SK-N-SH (cell line): ENCODE results near the gene ANO4.

Source experiments
- CTCF ChIP-seq: fragments of 200-600 bp; sonication (generic); IDR thresholded peaks from 2 replicates; pipeline ENCODE4 v1.6.1; 2017; ENCODE audit warnings: antibody characterized with exemption, mild to moderate bottlenecking, moderate library complexity
- EZH2phosphoT487 ChIP-seq: fragments of 200-600 bp; sonication (generic); IDR thresholded peaks from 2 replicates; pipeline ENCODE4 v1.6.1; 2017; ENCODE audit warnings: low read depth, mixed run types, mild to moderate bottlenecking, antibody characterized with exemption, moderate library complexity, borderline replicate concordance
- FOXJ3 ChIP-seq: sonication (generic); formaldehyde crosslinking; IDR thresholded peaks from 2 replicates; pipeline ENCODE4 v1.5.1; 2020; ENCODE audit warnings: mild to moderate bottlenecking, missing genetic modification reagents
- GABPA ChIP-seq: IDR thresholded peaks from 2 replicates; pipeline ENCODE4 v1.4.0; 2012; ENCODE audit warnings: low read depth, mild to moderate bottlenecking
- JUND ChIP-seq: IDR thresholded peaks from 2 replicates; pipeline ENCODE4 v1.4.0; 2012
- MXI1 ChIP-seq: IDR thresholded peaks from 2 replicates; pipeline ENCODE4 v1.6.1; 2012; ENCODE audit warnings: mild to moderate bottlenecking, low read depth, low read length, improper control_type of control experiment
- POLR2AphosphoS5 ChIP-seq: IDR thresholded peaks from 2 replicates; pipeline ENCODE4 v1.6.1; 2012; ENCODE audit warnings: low read depth, low read length
- SIN3A ChIP-seq: IDR thresholded peaks from 2 replicates; pipeline ENCODE4 v1.6.1; 2012; ENCODE audit warnings: low read depth, mild to moderate bottlenecking, low read length, moderate library complexity, borderline replicate concordance
- TAF1 ChIP-seq: IDR thresholded peaks from 2 replicates; pipeline ENCODE4 v1.6.1; 2012; ENCODE audit warnings: low read depth, mild to moderate bottlenecking, low read length, moderate library complexity, borderline replicate concordance
- USF2 ChIP-seq: fragments of 150-350 bp; IDR thresholded peaks from 2 replicates; pipeline ENCODE4 v1.6.1; 2017; ENCODE audit warnings: antibody characterized with exemption, low read length, low read depth, borderline replicate concordance
- TF ChIP-seq, protein P1 (sequence below): IDR thresholded peaks from 2 replicates; pipeline ENCODE4 v1.4.0; 2012; ENCODE audit warnings: low read depth

- TF ChIP-seq CTCF = no peak
- TF ChIP-seq EZH2phosphoT487 = no peak
- TF ChIP-seq JUND = no peak
- TF ChIP-seq SIN3A = 0 out of 2 replicates have a peak, but pooled peaks have one; percentile 42
- TF ChIP-seq, protein P1, sequence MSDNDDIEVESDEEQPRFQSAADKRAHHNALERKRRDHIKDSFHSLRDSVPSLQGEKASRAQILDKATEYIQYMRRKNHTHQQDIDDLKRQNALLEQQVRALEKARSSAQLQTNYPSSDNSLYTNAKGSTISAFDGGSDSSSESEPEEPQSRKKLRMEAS = no peak
- TF ChIP-seq FOXJ3 (CRISPR knock-in tag) = no peak
- no peak for TF ChIP-seq TAF1
- no peak for TF ChIP-seq MXI1
- no peak for TF ChIP-seq GABPA
- TF ChIP-seq POLR2AphosphoS5 = no peak
- no peak for TF ChIP-seq USF2
These were observed 282.3 kb downstream of the ANO4 start for GRCh38 chr12:101076921-101077320.
